ENCODE measurements around the gene ELMOD3.
"Not testable (repeated sequence)": the region's sequence is repeated elsewhere in the genome, so short reads cannot be mapped to it uniquely, and the experiment has no call there.

ELMOD3 gene

GRCh38 chr2:85329701-85330100 lies 24.9 kb upstream of the ELMOD3 start:
- not testable (repeated sequence) for DNase-seq

GRCh38 chr2:85330839-85331636 lies 23.5 kb upstream of the ELMOD3 start:
- no peak for DNase-seq

GRCh38 chr2:85333877-85334276 lies 20.7 kb upstream of the ELMOD3 start:
- not testable (repeated sequence) for DNase-seq

GRCh38 chr2:85334928-85335327 lies 19.6 kb upstream of the ELMOD3 start:
- DNase-seq: no peak

- DNase-seq: no peak
These were observed 14.3 kb upstream of the ELMOD3 start for GRCh38 chr2:85340034-85340892.

- no peak for DNase-seq
These were observed 13.1 kb upstream of the ELMOD3 start for GRCh38 chr2:85341269-85342029.

GRCh38 chr2:85342156-85342555 lies 12.4 kb upstream of the ELMOD3 start:
- no peak for DNase-seq

- not testable (repeated sequence) for DNase-seq
These were observed 11.2 kb upstream of the ELMOD3 start for GRCh38 chr2:85343207-85343895.

GRCh38 chr2:85344356-85344954 lies 10.1 kb upstream of the ELMOD3 start:
- no peak for DNase-seq

- DNase-seq: no peak
These were observed 7.0 kb upstream of the ELMOD3 start for GRCh38 chr2:85347599-85347998.

- no peak for DNase-seq
These were observed 688 bp upstream of the ELMOD3 start for GRCh38 chr2:85353876-85354285.

GRCh38 chr2:85355073-85355410 lies 473 bp downstream of the ELMOD3 start:
- DNase-seq: no peak

GRCh38 chr2:85355521-85355920 lies 952 bp downstream of the ELMOD3 start:
- DNase-seq: no peak

- DNase-seq: no peak
These were observed 1.6 kb downstream of the ELMOD3 start for GRCh38 chr2:85356186-85356585.

GRCh38 chr2:85357736-85358135 lies 3.2 kb downstream of the ELMOD3 start:
- no peak for DNase-seq

- DNase-seq: not testable (repeated sequence)
These were observed 8.3 kb downstream of the ELMOD3 start for GRCh38 chr2:85362653-85363387.

- no peak for DNase-seq
These were observed 12.6 kb downstream of the ELMOD3 start for GRCh38 chr2:85367180-85367579.

- DNase-seq: no peak
These were observed 14.4 kb downstream of the ELMOD3 start for GRCh38 chr2:85368921-85369320.

- no peak for DNase-seq
These were observed 14.9 kb downstream of the ELMOD3 start for GRCh38 chr2:85369500-85369899.

- DNase-seq: no peak
These were observed 16.5 kb downstream of the ELMOD3 start for GRCh38 chr2:85371045-85371444.

- no peak for DNase-seq
These were observed 21.9 kb downstream of the ELMOD3 start for GRCh38 chr2:85376291-85377065.

All from activated CD8-positive, alpha-beta memory T cell treated with anti-CD3 and anti-CD28 coated beads, Interleukin-2, amount 50 U/mL, for 48 hours (primary cell).